GM18517 (cell line): Measurements from ENCODE around the gene SLC25A19.
A peak's percentile ranks its signal among the peaks of the same experiment; 100 is the strongest.
"Not testable (repeated sequence)": the region's sequence is repeated elsewhere in the genome, so short reads cannot be mapped to it uniquely, and the experiment has no call there.

Source experiments
- ATAC-seq: cut with Tn5 transposase; IDR thresholded peaks from one replicate; pipeline ENCODE4 v1.9.1; 2021; ENCODE audit warnings: mild to moderate bottlenecking, moderate library complexity; ENCODE audit not compliant: unreplicated experiment

Gene SLC25A19

GRCh38 chr17:75307957-75308731, 18.9 kb upstream of the SLC25A19 start:
- ATAC-seq, result no peak

DNA sequence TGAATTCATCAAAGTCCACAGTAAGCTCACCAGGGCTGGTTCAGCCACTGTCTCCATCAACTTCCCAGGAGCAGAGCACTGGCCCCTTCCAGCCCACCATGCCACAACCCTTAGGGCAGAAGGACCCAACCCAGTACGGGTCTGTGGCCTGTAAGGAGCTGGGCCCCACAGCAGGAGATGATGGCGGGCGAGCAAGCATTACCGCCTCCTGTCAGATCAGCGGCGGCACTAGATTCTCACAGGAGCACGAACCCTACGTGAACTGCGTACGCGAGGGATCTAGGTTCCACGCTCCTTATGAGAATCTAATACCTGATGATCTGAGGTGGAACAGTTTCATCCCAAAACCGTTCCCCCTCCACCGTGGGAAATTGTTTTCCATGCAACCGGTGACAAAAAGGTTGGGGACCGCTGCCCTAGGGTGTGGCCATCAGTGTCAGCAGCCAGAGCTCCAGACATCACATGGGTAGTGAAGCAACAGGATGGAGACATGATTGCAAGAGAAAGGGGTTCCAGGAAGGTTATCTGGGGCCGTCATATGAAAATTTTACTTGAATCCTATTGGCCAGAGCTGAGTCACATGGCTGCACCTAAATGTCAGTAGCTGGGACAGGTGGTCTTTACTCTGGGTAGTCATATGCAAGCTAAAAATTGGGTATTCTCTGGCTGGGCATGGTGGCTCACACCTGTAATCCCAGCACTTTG, 12.4 kb upstream of the SLC25A19 start:
- no peak for ATAC-seq

GRCh38 chr17:75301049-75301448, 11.8 kb upstream of the SLC25A19 start:
- ATAC-seq, result no peak

- no peak for ATAC-seq
Measured at GRCh38 chr17:75300280-75300679, 11.0 kb upstream of the SLC25A19 start.

DNA sequence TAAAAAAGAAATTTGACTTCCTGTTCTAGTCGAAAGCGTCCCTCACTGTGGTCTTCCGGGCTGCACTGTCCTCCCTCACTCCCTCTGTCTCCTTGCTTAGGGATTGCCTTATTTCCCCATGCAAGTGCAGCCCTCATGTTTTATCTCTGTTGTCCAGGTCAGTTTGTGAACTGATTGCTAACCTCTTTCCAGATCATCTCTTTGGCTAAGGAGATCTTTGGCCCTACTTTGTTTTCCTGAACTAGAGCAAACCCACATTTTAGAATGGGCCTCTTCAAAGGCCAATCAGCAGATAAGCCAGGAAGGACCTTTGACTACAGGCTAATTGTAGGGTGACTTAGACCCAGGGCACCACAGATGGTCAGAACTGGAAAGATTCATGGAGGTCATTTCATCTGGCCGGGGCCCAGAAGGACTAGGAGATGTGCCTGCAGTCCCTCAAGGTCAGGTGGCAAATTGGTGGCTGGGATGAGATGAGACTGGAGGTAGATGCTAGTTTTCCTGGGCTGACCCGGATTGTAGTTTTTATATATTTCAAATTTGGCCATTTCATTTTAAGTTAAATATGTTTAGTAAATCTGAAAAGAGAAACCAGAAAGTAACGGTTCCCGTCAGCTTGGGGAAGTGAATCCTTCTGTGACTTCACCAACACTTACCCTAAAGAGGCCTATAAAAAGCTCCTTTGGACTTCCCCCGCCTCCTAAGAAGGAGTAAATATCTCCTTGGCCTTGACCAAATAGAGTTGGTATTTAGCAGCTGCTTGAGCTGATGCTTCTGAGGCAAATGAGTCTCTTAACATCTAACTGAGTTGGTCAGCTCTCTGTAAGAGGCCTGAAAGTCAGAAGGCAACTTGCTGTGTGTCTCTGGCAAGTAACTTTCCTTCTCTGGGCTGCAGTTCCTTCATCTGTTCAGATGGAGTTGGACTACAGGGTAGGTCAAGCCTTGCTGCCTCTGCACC, 6.2 kb upstream of the SLC25A19 start:
- peak; percentile 59 for ATAC-seq

GRCh38 chr17:75292810-75293448, 3.7 kb upstream of the SLC25A19 start:
- ATAC-seq, result not testable (repeated sequence)

DNA sequence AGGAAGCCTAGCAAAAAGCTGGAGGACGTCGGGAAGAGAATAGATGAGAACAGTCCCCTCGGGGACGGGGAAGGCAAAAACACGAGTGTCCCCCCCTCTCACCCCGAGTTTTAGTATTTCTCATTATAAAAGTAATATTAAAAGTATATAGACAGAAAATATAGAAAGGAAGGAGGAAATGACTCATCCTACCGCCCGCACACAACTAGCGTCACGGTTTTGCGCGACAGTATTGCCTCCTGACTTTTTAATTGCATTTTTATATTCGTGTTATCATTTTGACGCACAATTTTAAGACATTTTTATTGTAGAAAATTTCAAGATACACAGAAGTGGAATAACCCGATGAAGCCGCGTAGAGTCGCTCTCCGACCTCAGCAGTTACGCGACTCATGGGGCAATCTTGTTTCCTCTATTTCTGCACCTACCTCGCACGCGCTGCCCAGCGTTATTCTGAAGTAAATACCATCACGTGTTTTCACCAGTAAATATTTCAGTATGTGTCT, 652 bp upstream of the SLC25A19 start:
- ATAC-seq, result peak; percentile 24

DNA sequence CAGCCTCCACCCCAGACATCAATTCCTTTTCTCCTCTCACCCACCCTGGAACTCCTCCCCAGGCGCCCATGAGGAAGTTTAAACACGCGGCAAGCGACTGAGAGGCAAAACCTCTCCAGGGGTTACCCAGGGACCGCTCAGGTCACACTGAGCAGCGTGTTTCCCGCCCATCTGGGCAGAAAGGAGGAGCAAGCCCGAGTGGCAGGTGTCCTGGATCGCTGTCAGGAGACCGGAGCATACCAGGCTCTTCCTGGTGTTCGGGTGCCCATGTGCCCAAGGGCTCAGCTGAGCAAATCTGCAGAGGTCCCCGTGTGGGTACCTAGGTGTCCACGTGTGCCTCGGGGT, 491 bp downstream of the SLC25A19 start:
- ATAC-seq, result peak; percentile 6

DNA sequence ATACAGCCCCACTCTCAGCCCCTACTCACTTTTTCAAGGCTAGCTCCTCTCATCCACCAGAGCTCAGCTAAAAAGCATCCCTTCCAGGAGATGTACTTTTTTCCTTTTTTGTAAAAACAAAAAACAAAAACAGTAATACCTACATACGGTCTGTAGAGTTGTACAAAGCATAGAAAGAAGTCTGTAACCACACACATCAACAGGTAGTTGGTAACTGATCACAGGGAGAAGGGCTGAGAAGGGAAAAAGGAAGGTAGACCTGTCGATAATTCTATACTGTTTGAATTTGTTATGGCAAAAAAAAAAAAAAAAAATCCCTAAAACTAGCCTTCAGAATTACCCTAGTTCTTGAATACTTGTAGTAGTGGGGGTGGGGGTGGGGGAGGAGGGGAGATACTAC, 874 bp downstream of the SLC25A19 start:
- ATAC-seq, result no peak

- no peak for ATAC-seq
Measured at GRCh38 chr17:75287221-75287620, 2.0 kb downstream of the SLC25A19 start.

DNA sequence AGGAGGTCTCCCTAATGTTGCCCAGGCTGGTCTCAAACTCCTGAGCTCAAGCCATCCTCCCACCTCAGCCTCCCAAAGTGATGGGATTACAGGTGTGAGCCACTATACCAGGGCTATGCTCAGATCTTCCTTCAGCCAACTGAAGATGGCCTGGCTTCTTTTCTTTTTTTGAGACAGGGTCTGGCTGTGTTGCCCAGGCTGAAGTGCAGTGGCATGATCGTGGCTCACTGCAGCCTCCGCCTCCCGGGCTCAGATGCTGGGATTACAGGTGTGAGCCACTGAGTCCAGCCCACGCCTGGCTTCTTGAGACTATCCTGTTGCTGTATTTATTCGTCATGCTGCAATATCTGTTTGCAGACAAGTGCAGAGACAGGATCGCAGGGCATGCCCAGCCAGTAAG, 4.1 kb downstream of the SLC25A19 start:
- no peak for ATAC-seq

DNA sequence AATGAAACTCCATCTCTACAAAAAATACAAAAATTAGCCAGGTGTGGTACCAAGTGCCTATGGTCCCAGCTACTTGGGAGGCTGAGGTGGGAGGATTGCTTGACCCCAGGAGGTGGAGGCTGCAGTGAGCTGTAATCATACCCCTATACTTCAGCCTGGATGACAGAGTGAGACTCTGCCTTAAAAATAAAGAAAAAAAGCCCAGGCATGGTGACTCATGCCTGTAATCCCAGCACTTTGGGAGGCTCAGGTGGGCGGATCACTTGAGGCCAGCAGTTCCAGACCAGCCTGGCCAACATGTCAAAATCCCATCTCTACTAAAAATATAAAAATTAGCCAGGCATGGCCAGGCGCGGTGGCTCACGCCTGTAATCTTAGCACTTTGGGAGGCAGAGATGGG, 9.0 kb downstream of the SLC25A19 start:
- ATAC-seq, result not testable (repeated sequence)

DNA sequence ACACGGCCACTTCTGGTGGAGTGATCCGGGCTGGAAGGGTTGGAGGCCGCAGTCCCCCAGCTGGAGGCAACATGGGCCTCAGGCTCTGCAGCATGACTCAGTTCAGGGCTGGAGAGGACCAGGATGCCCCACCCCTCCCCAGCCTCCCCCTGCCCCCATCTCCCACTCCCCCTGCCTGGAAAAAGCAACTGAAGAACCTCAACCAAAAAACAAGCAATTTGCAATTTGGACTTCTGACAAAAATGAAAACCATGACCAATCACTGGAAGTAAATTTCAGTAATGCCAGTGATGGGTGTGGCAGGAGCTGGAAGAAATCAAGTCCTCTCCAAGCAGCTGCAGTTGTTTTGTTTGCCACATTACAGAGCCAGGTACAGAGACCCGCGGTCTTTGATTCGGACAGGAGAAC, 11.6 kb downstream of the SLC25A19 start:
- no peak for ATAC-seq

GRCh38 chr17:75273977-75274708, 15.1 kb downstream of the SLC25A19 start:
- no peak for ATAC-seq

DNA sequence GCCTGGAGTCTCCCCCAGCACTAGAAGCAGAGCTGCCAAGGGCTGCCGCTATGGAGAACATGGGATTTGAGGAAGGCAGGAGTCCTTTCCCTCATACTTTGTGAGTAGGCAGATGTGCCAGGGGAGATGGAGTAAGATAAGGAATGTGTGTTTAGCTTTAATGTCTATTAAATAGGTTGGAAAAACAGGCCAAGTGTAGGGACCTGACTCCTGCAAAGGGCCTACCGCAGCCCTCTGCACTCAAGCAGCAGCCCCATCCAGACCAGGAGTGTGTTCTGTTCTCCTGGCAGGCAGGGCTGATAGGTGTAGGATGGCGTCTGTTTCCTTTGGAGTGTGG, 16.4 kb downstream of the SLC25A19 start:
- ATAC-seq, result no peak

DNA sequence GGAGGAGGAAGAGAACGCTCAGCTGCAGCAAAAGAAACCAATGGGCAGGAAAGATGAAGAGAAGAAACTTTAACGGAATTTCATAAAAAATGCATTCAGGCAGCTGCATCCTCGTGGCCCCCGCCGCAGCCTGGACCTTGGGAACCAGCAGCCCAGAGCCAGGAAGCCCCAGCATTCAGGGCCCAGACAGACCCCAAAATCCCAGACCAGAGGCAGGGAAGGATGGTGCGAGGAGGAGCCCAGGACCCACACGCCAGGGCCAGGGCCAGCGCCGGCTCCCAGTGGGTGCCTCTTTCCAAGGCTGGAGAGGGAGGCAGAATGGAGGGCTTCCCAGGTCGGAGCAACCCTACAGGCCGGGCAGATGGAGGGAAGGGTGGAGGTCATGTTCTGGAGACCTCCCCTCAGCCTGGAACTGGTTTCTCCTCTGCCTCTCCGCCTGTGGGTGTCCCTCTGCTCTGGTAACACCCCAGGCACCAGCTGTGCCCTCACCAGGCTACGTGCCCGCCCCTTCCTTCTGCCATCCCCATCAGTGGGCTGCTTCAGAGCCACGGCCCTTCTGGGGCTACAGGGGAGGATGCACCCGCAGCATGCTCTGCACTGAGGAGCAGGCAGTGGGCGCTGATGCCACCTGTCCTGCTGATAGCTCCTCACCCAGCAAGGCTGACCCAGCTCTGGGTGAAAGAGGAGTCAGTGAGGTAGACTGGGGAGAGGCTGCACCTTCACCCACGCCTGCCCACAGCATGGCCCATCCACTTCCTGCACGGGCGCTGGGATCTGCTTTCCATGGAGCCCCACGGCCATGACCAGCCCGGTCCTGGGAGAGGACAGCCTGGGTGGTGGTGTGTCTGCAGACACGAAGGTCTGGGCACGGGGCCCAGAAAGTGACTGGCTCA, 17.0 kb downstream of the SLC25A19 start:
- no peak for ATAC-seq

DNA sequence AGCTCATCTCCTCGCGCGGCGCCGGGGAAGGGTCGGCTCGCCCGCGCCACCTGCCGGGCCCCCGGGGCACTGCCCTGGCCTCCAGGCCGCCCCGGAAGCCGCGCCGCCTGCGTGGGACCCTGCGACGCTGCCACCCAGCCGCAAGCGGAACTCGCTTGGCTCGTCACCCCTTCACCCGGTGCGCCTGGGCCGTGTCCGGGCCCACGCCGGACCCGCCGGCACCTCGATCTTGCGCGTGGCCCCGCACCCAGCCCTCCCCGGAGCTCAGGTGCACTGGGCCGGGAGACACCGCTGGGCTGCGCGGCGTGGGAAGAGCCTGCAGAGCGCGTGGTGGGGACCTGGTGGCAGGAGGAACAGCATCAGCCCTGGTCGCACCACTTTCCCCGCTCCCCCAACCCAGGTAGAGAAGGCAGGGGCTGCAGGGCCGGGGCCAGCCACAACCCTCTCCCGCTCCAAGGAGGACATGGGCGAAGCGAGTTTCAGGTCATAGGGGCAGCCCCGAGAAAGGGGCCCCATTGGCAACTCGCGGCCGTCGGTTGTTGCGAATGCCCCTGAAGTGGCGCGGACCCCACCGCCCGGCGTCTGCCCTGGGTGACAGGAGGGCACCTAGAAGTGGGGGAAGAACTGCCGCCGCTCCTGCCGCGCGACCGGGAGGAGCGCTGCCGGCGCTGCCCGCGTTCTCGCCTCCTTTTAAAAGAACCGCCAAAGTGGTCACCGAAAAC, 17.8 kb downstream of the SLC25A19 start:
- peak; percentile 63 for ATAC-seq

DNA sequence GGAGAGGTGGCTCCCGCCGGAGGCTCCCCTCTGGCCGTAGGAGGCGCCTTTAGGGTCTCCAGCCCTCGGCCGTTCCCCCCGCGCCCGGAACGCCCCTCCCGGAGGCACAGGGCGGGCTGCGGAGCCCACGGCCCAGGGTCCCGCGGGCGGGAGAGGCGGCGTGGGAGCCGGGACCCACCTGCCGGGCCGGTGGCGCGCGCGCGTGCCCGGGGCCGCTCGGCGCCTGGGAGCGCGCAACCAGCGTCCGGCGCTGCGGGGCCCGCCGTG, 18.3 kb downstream of the SLC25A19 start, which contains the start of gene MIF4GD:
MIF4GD (minus strand) TSS at position 266 of the 267 bp plus-strand sequence. CDS start 1,036 bp downstream, outside the sequence.
- peak; percentile 27 for ATAC-seq
